Panc1 (cell line): ENCODE results near the gene ZNF831. TPM values are rescaled to one million over a fixed set of nuclear protein-coding genes. Genes with fewer than 3 reads are reported as not detected.

Source experiments
- ATAC-seq: fragments of 200-7000 bp; cut with Tn5 transposase; 2 replicates; pipeline ENCODE4 v1.9.1; 2020; ENCODE audit warnings: mild to moderate bottlenecking, moderate library complexity
- BruUV-seq: library from RNA; stranded (reverse); fragments of 400-500 nt; replicated peaks from 2 replicates; lab custom pipeline; 2021; lab: Mats Ljungman, UMichigan
- CTCF ChIA-PET: fragments of 300-600 bp; sonication (Branson Sonifier 250); formaldehyde crosslinking; loops from one replicate; lab custom pipeline; 2022; ENCODE audit warnings: antibody characterized with exemption; lab: Charles Lee
- POLR2A ChIA-PET: fragments of 300-600 bp; sonication (Branson Sonifier 250); formaldehyde crosslinking; loops from one replicate; lab custom pipeline; 2022; ENCODE audit warnings: antibody characterized with exemption; lab: Charles Lee
- DNase-seq: peaks from one replicate; pipeline ENCODE4 v3.0.0-alpha.2; 2010; ENCODE audit warnings: low read depth, low spot score
- H3K27ac ChIP-seq: 2 replicates; pipeline ENCODE4 v1.5.1; 2011; ENCODE audit warnings: mild to moderate bottlenecking, low read length, inconsistent platforms
- H3K27me3 ChIP-seq: fragments of 200-500 bp; sonication (Bioruptor generic); 2 replicates; pipeline ENCODE4 v1.6.0; 2014; ENCODE audit warnings: low read length, inconsistent platforms; ENCODE audit not compliant: control insufficient read depth, insufficient read depth
- H3K36me3 ChIP-seq: fragments of 200-500 bp; sonication (Bioruptor generic); 2 replicates; pipeline ENCODE4 v1.5.1; 2014; ENCODE audit warnings: inconsistent platforms, mild to moderate bottlenecking, low read length, moderate library complexity; ENCODE audit not compliant: control insufficient read depth, insufficient read depth
- H3K4me1 ChIP-seq: 2 replicates; pipeline ENCODE4 v1.5.1; 2011; ENCODE audit warnings: inconsistent platforms, mild to moderate bottlenecking, low read length, moderate library complexity; ENCODE audit not compliant: control insufficient read depth, insufficient read depth
- H3K4me3 ChIP-seq, 2 experiments: 2 replicates each; pipeline ENCODE4 v1.5.1; 2011 to 2012; ENCODE audit warnings: low read depth in 2 of 2, low read length in 2 of 2, mild to moderate bottlenecking in 2 of 2, inconsistent platforms in 1 of 2, moderate library complexity in 1 of 2
- H3K9me3 ChIP-seq: fragments of 200-500 bp; sonication (Bioruptor generic); 2 replicates; pipeline ENCODE4 v1.5.1; 2014; ENCODE audit warnings: low read depth, mild to moderate bottlenecking, inconsistent platforms, low read length, moderate library complexity; ENCODE audit not compliant: control insufficient read depth, insufficient read depth
- CTCF ChIP-seq: fragments of 450-650 bp; IDR thresholded peaks from 2 replicates; pipeline ENCODE4 v1.5.1; 2017; ENCODE audit warnings: mild to moderate bottlenecking
- POLR2AphosphoS5 ChIP-seq: IDR thresholded peaks from 2 replicates; pipeline ENCODE4 v1.6.1; 2012; ENCODE audit warnings: mild to moderate bottlenecking, low read depth, low read length, moderate library complexity
- REST ChIP-seq, 2 experiments: IDR thresholded peaks; 2 replicates each; pipeline ENCODE4 v1.6.1; 2011 to 2012; ENCODE audit warnings: low read depth in 2 of 2, control low read depth in 1 of 2, low read length in 1 of 2, mild to moderate bottlenecking in 1 of 2, moderate library complexity in 1 of 2; ENCODE audit not compliant: insufficient read depth in 1 of 2
- SIN3A ChIP-seq: IDR thresholded peaks from 2 replicates; pipeline ENCODE4 v1.6.1; 2012; ENCODE audit warnings: low read depth, mild to moderate bottlenecking, low read length, moderate library complexity, borderline replicate concordance; ENCODE audit not compliant: insufficient read depth
- TCF7L2 ChIP-seq: IDR thresholded peaks from 2 replicates; pipeline ENCODE4 v1.6.1; 2011; ENCODE audit warnings: mild to moderate bottlenecking, low read depth, low read length, inconsistent platforms
- in situ Hi-C: cut with HindIII; loops from 2 replicates; pipeline ENCODE4 v1.10.0; 2016; ENCODE audit warnings: low sequenced_read_pairs, low pct_unique_long_range_greater_than_20kb
- intact Hi-C: fragments of 100-400 bp; cut with micrococcal nuclease; formaldehyde crosslinking; loops from one replicate; pipeline ENCODE4 v1.10.0; 2022; ENCODE audit not compliant: unreplicated experiment
- total RNA-seq: library from RNA; stranded (reverse); gene quantifications from one replicate; pipeline ENCODE4 v1.2.1, GENCODE V29; 2021; ENCODE audit not compliant: unreplicated experiment

Gene ZNF831
- total RNA-seq, 1 experiment from 2014 or later, result 0.03 TPM

- ChIA-PET CTCF (no interaction called here), POLR2A (no interaction called here)
- TF ChIP-seq TCF7L2 (no peak), POLR2AphosphoS5 (no peak)
- no peaks in the 10 kb centered on the region for H3K4me1 ChIP-seq
- intact Hi-C loops (no loop called here), in situ Hi-C loops (no loop called here)
- DNase-seq (no peak), ATAC-seq (no peak)
- H3K9me3 ChIP-seq, result no peaks in the 10 kb centered on the region
- BruUV-seq, result no TSS peak
- H3K4me3 ChIP-seq, result no peak overlapping the region
- no peaks in the 10 kb centered on the region for H3K36me3 ChIP-seq
- no peak overlapping the region for H3K27ac ChIP-seq
- peaks cover under 1% of the 10 kb centered on the region; the same call in 1 of the 2 replicates for H3K27me3 ChIP-seq
These were observed 35.8 kb upstream of the ZNF831 start for GRCh38 chr20:59127839-59128238.

- no peaks in the 10 kb centered on the region for H3K4me1 ChIP-seq
- in situ Hi-C loops, result no loop called here
- BruUV-seq, result no TSS peak
- no peak overlapping the region for H3K27ac ChIP-seq
- H3K27me3 ChIP-seq, result no peaks in the 10 kb centered on the region
- DNase-seq (no peak), ATAC-seq (no peak)
- POLR2A ChIA-PET, result no interaction called here
- intact Hi-C loops, result no loop called here
- no peaks in the 10 kb centered on the region for H3K9me3 ChIP-seq
- no peaks in the 10 kb centered on the region for H3K36me3 ChIP-seq
- CTCF ChIA-PET, result no interaction called here
- no peak for TF ChIP-seq SIN3A
- no peak for TF ChIP-seq TCF7L2
- TF ChIP-seq REST (IDR thresholded peaks at IDR 0.05; ENCODE audit: insufficient read depth in 1 of 2, low read depth in 2 of 2, low read length in 1 of 2), result no peak
- TF ChIP-seq POLR2AphosphoS5, result no peak
- no peak for TF ChIP-seq CTCF
- H3K4me3 ChIP-seq, result no peak overlapping the region
These were observed 31.9 kb upstream of the ZNF831 start for GRCh38 chr20:59131551-59132285.

GRCh38 chr20:59134182-59134581 is 29.4 kb upstream of the ZNF831 start:
- Histone ChIP-seq H3K27ac (no peak overlapping the region), H3K27me3 (peaks cover 3% of the 10 kb centered on the region; the same call in 1 of the 2 replicates), H3K36me3 (no peaks in the 10 kb centered on the region), H3K9me3 (no peaks in the 10 kb centered on the region), H3K4me3 (no peak overlapping the region), H3K4me1 (no peaks in the 10 kb centered on the region)
- BruUV-seq, result no TSS peak
- ChIA-PET POLR2A (no interaction called here), CTCF (no interaction called here)
- ATAC-seq (no peak), DNase-seq (no peak)
- TF ChIP-seq POLR2AphosphoS5 (no peak), REST (IDR thresholded peaks at IDR 0.05; ENCODE audit: insufficient read depth in 1 of 2, low read depth in 2 of 2, low read length in 1 of 2) (peak in 1 of 2 experiments; percentile 65; a peak in 2 of 4 replicates), TCF7L2 (no peak)
- in situ Hi-C loops, result no loop called here
- intact Hi-C loops, result no loop called here
